Stimulated activated CD8-positive, alpha-beta memory T cell treated with anti-CD3 and anti-CD28 coated beads, Interleukin-12 subunit alpha, Interleukin-12 subunit beta, amount 100 ng/mL, for 24 hours (primary cell): ENCODE results near the gene CNTNAP2.

Source experiments
- DNase-seq: peaks from one replicate; pipeline ENCODE4 v3.0.0-alpha.2; 2020; ENCODE audit errors: extremely low read depth

The CNTNAP2 gene

GRCh38 chr7:146768957-146769356 lies 652.4 kb downstream of the CNTNAP2 start:
- no peak for DNase-seq

- DNase-seq, result no peak
Observed at GRCh38 chr7:146772601-146773000, 656.0 kb downstream of the CNTNAP2 start.

- DNase-seq, result no peak
Observed at GRCh38 chr7:146773506-146773905, 656.9 kb downstream of the CNTNAP2 start.

GRCh38 chr7:146781352-146782116 lies 664.9 kb downstream of the CNTNAP2 start:
- no peak for DNase-seq

GRCh38 chr7:146787266-146787665 lies 670.7 kb downstream of the CNTNAP2 start:
- no peak for DNase-seq

- no peak for DNase-seq
Observed at GRCh38 chr7:146788008-146788407, 671.4 kb downstream of the CNTNAP2 start.

GRCh38 chr7:146791344-146792285 lies 675.0 kb downstream of the CNTNAP2 start:
- no peak for DNase-seq

GRCh38 chr7:146804620-146805019 lies 688.0 kb downstream of the CNTNAP2 start:
- no peak for DNase-seq

- DNase-seq, result no peak
Observed at GRCh38 chr7:146805082-146805481, 688.5 kb downstream of the CNTNAP2 start.

GRCh38 chr7:146826329-146826728 lies 709.7 kb downstream of the CNTNAP2 start:
- no peak for DNase-seq

- no peak for DNase-seq
Observed at GRCh38 chr7:146830686-146831085, 714.1 kb downstream of the CNTNAP2 start.

- DNase-seq, result no peak
Observed at GRCh38 chr7:146831875-146832274, 715.3 kb downstream of the CNTNAP2 start.

- DNase-seq, result no peak
Observed at GRCh38 chr7:146844405-146844804, 727.8 kb downstream of the CNTNAP2 start.

- DNase-seq, result no peak
Observed at GRCh38 chr7:146858690-146859089, 742.1 kb downstream of the CNTNAP2 start.

GRCh38 chr7:146861701-146862100 lies 745.1 kb downstream of the CNTNAP2 start:
- DNase-seq, result no peak

- DNase-seq, result no peak
Observed at GRCh38 chr7:146862415-146862814, 745.8 kb downstream of the CNTNAP2 start.

GRCh38 chr7:146864644-146865043 lies 748.0 kb downstream of the CNTNAP2 start:
- DNase-seq, result no peak

GRCh38 chr7:146865696-146866095 lies 749.1 kb downstream of the CNTNAP2 start:
- DNase-seq, result no peak

- no peak for DNase-seq
Observed at GRCh38 chr7:146874722-146875121, 758.1 kb downstream of the CNTNAP2 start.

GRCh38 chr7:146875237-146875785 lies 758.7 kb downstream of the CNTNAP2 start:
- DNase-seq, result no peak

- DNase-seq, result no peak
Observed at GRCh38 chr7:146875981-146876380, 759.4 kb downstream of the CNTNAP2 start.

GRCh38 chr7:146876411-146876810 lies 759.8 kb downstream of the CNTNAP2 start:
- no peak for DNase-seq
